HepG2 (cell line): ENCODE data around the gene OPN1SW. TPM values are rescaled to one million over a fixed set of nuclear protein-coding genes. Genes with fewer than 3 reads are reported as not detected.

Source experiments
- ATAC-seq: fragments of 200-7000 bp; cut with Tn5 transposase; 3 replicates; pipeline ENCODE4 v1.9.1; 2020; ENCODE audit warnings: mild to moderate bottlenecking, moderate library complexity
- BruUV-seq: library from RNA; stranded (reverse); fragments of 400-500 nt; replicated peaks from 2 replicates; lab custom pipeline; 2021; lab: Mats Ljungman, UMichigan
- CTCF ChIA-PET: fragments of 300-600 bp; formaldehyde crosslinking; extraction: SDS; loops from one replicate; lab custom pipeline; 2021; ENCODE audit warnings: low total read pairs, inconsistent platforms, low intra/inter-chr PET ratio; lab: Yijun Ruan, JAX
- POLR2A ChIA-PET: fragments of 350-600 bp; sonication (Branson Sonifier 250); formaldehyde crosslinking; loops from one replicate; lab custom pipeline; 2020; ENCODE audit warnings: antibody characterized with exemption, inconsistent platforms; lab: Yijun Ruan, JAX
- DNase-seq: peaks from one replicate; pipeline ENCODE4 v3.0.0-alpha.2; 2015; ENCODE audit warnings: low spot score
- FAIRE-seq: peaks from 3 replicates; lab custom pipeline; 2011; peaks lifted over from hg19 to GRCh38; lab: Jason Lieb, UNC
- H2AFZ ChIP-seq: one replicate; pipeline ENCODE4 v1.6.1; 2011; ENCODE audit warnings: low read length, inconsistent platforms
- H3K27ac ChIP-seq: fragments of 300-600 bp; 3 replicates; pipeline ENCODE4 v1.8.0; 2011; ENCODE audit warnings: mixed run types, mild to moderate bottlenecking, mixed read lengths, low read length, inconsistent platforms; ENCODE audit not compliant: insufficient read depth; ENCODE audit errors: extremely low read length
- H3K27me3 ChIP-seq, 2 experiments: fragments of 200-600 bp in 1 of 2; 2 replicates in 1 of 2; 3 replicates in 1 of 2; pipeline versions ENCODE4 v1.6.0 to v1.8.0; 2011; ENCODE audit warnings: low read length in 2 of 2, mild to moderate bottlenecking in 2 of 2, moderate library complexity in 2 of 2, inconsistent platforms in 1 of 2; ENCODE audit not compliant: insufficient read depth in 2 of 2, control insufficient read depth in 1 of 2
- H3K36me3 ChIP-seq, 2 experiments: fragments of 200-600 bp in 1 of 2; replicated peaks in 1 of 2; 2 replicates in 1 of 2; 3 replicates in 1 of 2; pipeline versions ENCODE4 v1.5.1 to v1.8.0; 2011; ENCODE audit warnings: low read length in 2 of 2, inconsistent platforms in 1 of 2; ENCODE audit not compliant: insufficient read depth in 2 of 2, control insufficient read depth in 1 of 2
- H3K4me1 ChIP-seq: 2 replicates; pipeline ENCODE4 v1.5.1; 2012; ENCODE audit warnings: low read length, inconsistent platforms; ENCODE audit not compliant: insufficient read depth
- H3K4me2 ChIP-seq: 2 replicates; pipeline ENCODE4 v1.6.0; 2011; ENCODE audit warnings: low read depth, low read length, inconsistent platforms
- H3K4me3 ChIP-seq, 3 experiments: fragments of 200-600 bp in 1 of 3; sonication (generic), shearing (Covaris generic) in 1 of 3; replicated peaks in 1 of 3; 2 replicates each; pipeline ENCODE4 v1.5.1; 2011 to 2016; ENCODE audit warnings: low read length in 3 of 3, inconsistent platforms in 2 of 3, low read depth in 2 of 3, mild to moderate bottlenecking in 2 of 3, control low read depth in 1 of 3, mixed read lengths in 1 of 3; ENCODE audit not compliant: insufficient read depth in 1 of 3
- H3K79me2 ChIP-seq: one replicate; pipeline ENCODE4 v1.6.1; 2011; ENCODE audit warnings: low read length, inconsistent platforms; ENCODE audit not compliant: insufficient read depth
- H3K9ac ChIP-seq: 2 replicates; pipeline ENCODE4 v1.6.0; 2011; ENCODE audit warnings: mild to moderate bottlenecking, low read depth, low read length, inconsistent platforms; ENCODE audit not compliant: insufficient read depth
- H3K9me3 ChIP-seq: 2 replicates; pipeline ENCODE4 v1.5.1; 2012; ENCODE audit warnings: mild to moderate bottlenecking, low read length
- H4K20me1 ChIP-seq: 2 replicates; pipeline ENCODE4 v1.6.0; 2011; ENCODE audit warnings: inconsistent platforms, mild to moderate bottlenecking, low read length, moderate library complexity; ENCODE audit not compliant: insufficient read depth
- CERS6 ChIP-seq: sonication (generic); formaldehyde crosslinking; IDR thresholded peaks from 2 replicates; pipeline ENCODE4 v1.5.0; 2020; ENCODE audit warnings: missing genetic modification reagents
- GATAD1 ChIP-seq: IDR thresholded peaks from 2 replicates; pipeline ENCODE4 v1.6.1; 2016; ENCODE audit warnings: missing genetic modification reagents, missing compliant biosample characterization
- HOXA9 ChIP-seq: sonication (generic); formaldehyde crosslinking; IDR thresholded peaks from 2 replicates; pipeline ENCODE4 v1.8.1; 2022; ENCODE audit warnings: missing genetic modification reagents, mild to moderate bottlenecking, moderate library complexity, borderline replicate concordance
- MAX ChIP-seq: IDR thresholded peaks from 2 replicates; pipeline ENCODE4 v1.6.1; 2012; ENCODE audit warnings: inconsistent platforms
- NR2F6 ChIP-seq, 2 experiments: IDR thresholded peaks; 2 replicates each; pipeline ENCODE4 v1.6.1; 2016; ENCODE audit warnings: antibody characterized with exemption in 1 of 2, mild to moderate bottlenecking in 1 of 2
- ONECUT2 ChIP-seq: sonication (generic); formaldehyde crosslinking; IDR thresholded peaks from 2 replicates; pipeline ENCODE4 v1.4.0; 2020; ENCODE audit warnings: missing genetic modification reagents
- SALL2 ChIP-seq: sonication (generic); formaldehyde crosslinking; IDR thresholded peaks from 2 replicates; pipeline ENCODE4 v1.8.1; 2023; ENCODE audit warnings: mild to moderate bottlenecking, missing genetic modification reagents, inconsistent platforms
- SIN3B ChIP-seq: fragments of 150-350 bp; IDR thresholded peaks from 2 replicates; pipeline ENCODE4 v1.6.1; 2014; ENCODE audit warnings: low read length
- ZBTB42 ChIP-seq: sonication (generic); formaldehyde crosslinking; IDR thresholded peaks from 2 replicates; pipeline ENCODE4 v1.5.0; 2020; ENCODE audit warnings: mild to moderate bottlenecking, missing genetic modification reagents
- ZNF18 ChIP-seq: sonication (generic); formaldehyde crosslinking; IDR thresholded peaks from 2 replicates; pipeline ENCODE4 v1.8.0; 2022; ENCODE audit warnings: mild to moderate bottlenecking, missing genetic modification reagents; ENCODE audit not compliant: insufficient replicate concordance
- ZNF543 ChIP-seq: sonication (generic); formaldehyde crosslinking; IDR thresholded peaks from 2 replicates; pipeline ENCODE4 v1.4.0; 2020; ENCODE audit warnings: mild to moderate bottlenecking, missing genetic modification reagents
- ZXDC ChIP-seq: sonication (generic); formaldehyde crosslinking; IDR thresholded peaks from 2 replicates; pipeline ENCODE4 v1.5.0; 2020; ENCODE audit warnings: mild to moderate bottlenecking, missing genetic modification reagents
- WGBS: methylation state at CpG from one replicate; pipeline ENCODE4 v1.1.6; 2017; ENCODE audit warnings: low lambda C conversion rate; 5-methylcytosine and 5-hydroxymethylcytosine counted together
- in situ Hi-C: cut with HindIII; loops from 2 replicates; pipeline ENCODE4 v1.10.0; 2017; ENCODE audit warnings: low pct_unique_long_range_greater_than_20kb; ENCODE audit not compliant: extremely low pct_ligation_motif_present
- intact Hi-C: fragments of 100-400 bp; cut with micrococcal nuclease; formaldehyde crosslinking; loops from one replicate; pipeline ENCODE4 v1.10.0; 2022; ENCODE audit not compliant: unreplicated experiment
- polyA plus RNA-seq, 8 experiments: library from polyadenylated mRNA; depleted of rRNA in 3 of 8; stranded (reverse) in 7 of 8; unstranded in 1 of 8; fragments of >200 nt; fragmentation: Illumina TruSeq in 4 of 8; extraction: Trizol in 4 of 8; gene quantifications; 2 replicates each; pipeline versions ENCODE4 v1.2.1 to v1.2.3, GENCODE V29; 2011 to 2016; ENCODE audit warnings: low read depth in 4 of 8, missing spikeins in 1 of 8, mixed read lengths in 1 of 8; ENCODE audit not compliant: insufficient read depth in 1 of 8
- total RNA-seq, 5 experiments: library from RNA; depleted of rRNA; stranded (reverse); fragments of >200 nt; fragmentation: Illumina TruSeq; extraction: Trizol; gene quantifications; 2 replicates each; pipeline ENCODE4 v1.2.3, GENCODE V29; 2016; ENCODE audit warnings: low read depth in 1 of 5
- TF ChIP-seq, protein P1 (sequence below): sonication (generic); formaldehyde crosslinking; IDR thresholded peaks from 2 replicates; pipeline ENCODE4 v1.8.1; 2023; ENCODE audit warnings: missing genetic modification reagents, inconsistent platforms, borderline replicate concordance

OPN1SW gene
- total and polyA plus RNA-seq, 2 of the 13 experiments (the other 11 are each of a cell fraction or from before 2014, with no cell fraction given): not detected

GRCh38 chr7:128739048-128739962 is 36.3 kb downstream of the OPN1SW start, which contains the start of gene CALU:
TSS of gene CALU (plus strand) at chr7:128739359. CDS start at chr7:128748584, 9,225 bp downstream.
- peak within 1 kb of the TSS; percentile 99 for H3K9ac ChIP-seq
- H2AFZ ChIP-seq: peak within 1 kb of the TSS; percentile 60
- peaks cover 48% of the 10 kb centered on the region for H3K4me1 ChIP-seq
- H3K9me3 ChIP-seq: no peaks in the 10 kb centered on the region
- peak within 1 kb of the TSS; percentile 67 to 100 (median 99) for H3K4me3 ChIP-seq
- ATAC-seq (peak; percentile 97), FAIRE-seq (peak; percentile 40), DNase-seq (peak; percentile 91)
- peak within 1 kb of the TSS; percentile 88 for H3K4me2 ChIP-seq
- peaks cover 0 to 6% of the 10 kb centered on the region in 2 experiments; a peak in 3 of 5 replicates for H3K36me3 ChIP-seq
- H3K79me2 ChIP-seq: peaks cover 51% of the 10 kb centered on the region
- H3K27ac ChIP-seq: peak within 1 kb of the TSS; percentile 93
- WGBS: 4% methylated on average over 24 of the region's 74 CpGs
- H3K27me3 ChIP-seq: peaks cover 0 to 8% of the 10 kb centered on the region in 2 experiments; a peak in 1 of 5 replicates
- H4K20me1 ChIP-seq: peaks cover 44% of the 10 kb centered on the region
- BruUV-seq: TSS peak; percentile 65
- CTCF ChIA-PET: no interaction called here
- intact Hi-C loops: no loop called here
- in situ Hi-C loops: no loop called here
- POLR2A ChIA-PET: interaction anchor here (0.9 to 2.0 kb wide), 8 partner anchors 8 to 124 kb away, joined by 3 to 5 read pairs (median 4); partner anchors contain the start of gene ATP6V1F
- TF ChIP-seq MAX (peak; percentile 95), ZXDC (CRISPR knock-in tag) (peak; percentile 68; the same call in 1 of the 2 replicates), ZNF18 (CRISPR knock-in tag) (peak; percentile 53), ONECUT2 (CRISPR knock-in tag) (0 out of 2 replicates have a peak, but pooled peaks have one; percentile 11), HOXA9 (CRISPR knock-in tag) (peak; percentile 18; the same call in 1 of the 2 replicates), NR2F6 (IDR thresholded peaks at IDR 0.05) (peak; percentile 39; the same call in 1 of the 2 replicates), NR2F6 (CRISPR knock-in tag; IDR thresholded peaks at IDR 0.05) (0 out of 2 replicates have a peak, but pooled peaks have one; percentile 19), CERS6 (0 out of 2 replicates have a peak, but pooled peaks have one; percentile 39), SALL2 (CRISPR knock-in tag) (peak; percentile 66; the same call in 1 of the 2 replicates), SIN3B (no peak), ZBTB42 (CRISPR knock-in tag) (peak; percentile 78; the same call in 1 of the 2 replicates), ZNF543 (peak; percentile 67; the same call in 1 of the 2 replicates), GATAD1 (CRISPR knock-in tag) (peak; percentile 85)
- TF ChIP-seq, protein P1, sequence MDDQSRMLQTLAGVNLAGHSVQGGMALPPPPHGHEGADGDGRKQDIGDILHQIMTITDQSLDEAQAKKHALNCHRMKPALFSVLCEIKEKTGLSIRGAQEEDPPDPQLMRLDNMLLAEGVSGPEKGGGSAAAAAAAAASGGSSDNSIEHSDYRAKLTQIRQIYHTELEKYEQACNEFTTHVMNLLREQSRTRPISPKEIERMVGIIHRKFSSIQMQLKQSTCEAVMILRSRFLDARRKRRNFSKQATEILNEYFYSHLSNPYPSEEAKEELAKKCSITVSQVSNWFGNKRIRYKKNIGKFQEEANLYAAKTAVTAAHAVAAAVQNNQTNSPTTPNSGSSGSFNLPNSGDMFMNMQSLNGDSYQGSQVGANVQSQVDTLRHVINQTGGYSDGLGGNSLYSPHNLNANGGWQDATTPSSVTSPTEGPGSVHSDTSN (CRISPR knock-in tag): peak; percentile 88
